Activated naive CD4-positive, alpha-beta T cell treated with anti-CD3 and anti-CD28 coated beads, Interleukin-2, amount 10 ng/mL, durations not matched to agents 7 days and 5 days (primary cell): Measurements from ENCODE around the gene SHROOM1.
"Not testable (repeated sequence)": the region's sequence is repeated elsewhere in the genome, so short reads cannot be mapped to it uniquely, and the experiment has no call there.

Experiments used
- CTCF ChIA-PET: fragments of 350-600 bp; sonication (Branson Sonifier 250); formaldehyde crosslinking; loops from one replicate; lab custom pipeline; 2021; ENCODE audit warnings: antibody characterized with exemption; lab: Charles Lee
- DNase-seq: peaks from one replicate; pipeline ENCODE4 v3.0.0-alpha.2; 2020
- H3K27ac Mint-ChIP-seq: one replicate; pipeline ENCODE4 v1.8.0; 2021; ENCODE audit warnings: mild to moderate bottlenecking, moderate library complexity, mixed read lengths
- H3K27me3 Mint-ChIP-seq: one replicate; pipeline ENCODE4 v1.8.0; 2021; ENCODE audit warnings: mild to moderate bottlenecking, mixed read lengths
- H3K36me3 Mint-ChIP-seq: one replicate; pipeline ENCODE4 v1.8.0; 2021; ENCODE audit warnings: mixed read lengths
- H3K4me1 Mint-ChIP-seq: one replicate; pipeline ENCODE4 v1.8.0; 2021; ENCODE audit warnings: mixed read lengths
- H3K4me3 Mint-ChIP-seq: one replicate; pipeline ENCODE4 v1.8.0; 2021; ENCODE audit warnings: mild to moderate bottlenecking, moderate library complexity, mixed read lengths
- H3K9me3 Mint-ChIP-seq: one replicate; pipeline ENCODE4 v1.8.0; 2021; ENCODE audit warnings: mixed read lengths

SHROOM1 gene

DNA sequence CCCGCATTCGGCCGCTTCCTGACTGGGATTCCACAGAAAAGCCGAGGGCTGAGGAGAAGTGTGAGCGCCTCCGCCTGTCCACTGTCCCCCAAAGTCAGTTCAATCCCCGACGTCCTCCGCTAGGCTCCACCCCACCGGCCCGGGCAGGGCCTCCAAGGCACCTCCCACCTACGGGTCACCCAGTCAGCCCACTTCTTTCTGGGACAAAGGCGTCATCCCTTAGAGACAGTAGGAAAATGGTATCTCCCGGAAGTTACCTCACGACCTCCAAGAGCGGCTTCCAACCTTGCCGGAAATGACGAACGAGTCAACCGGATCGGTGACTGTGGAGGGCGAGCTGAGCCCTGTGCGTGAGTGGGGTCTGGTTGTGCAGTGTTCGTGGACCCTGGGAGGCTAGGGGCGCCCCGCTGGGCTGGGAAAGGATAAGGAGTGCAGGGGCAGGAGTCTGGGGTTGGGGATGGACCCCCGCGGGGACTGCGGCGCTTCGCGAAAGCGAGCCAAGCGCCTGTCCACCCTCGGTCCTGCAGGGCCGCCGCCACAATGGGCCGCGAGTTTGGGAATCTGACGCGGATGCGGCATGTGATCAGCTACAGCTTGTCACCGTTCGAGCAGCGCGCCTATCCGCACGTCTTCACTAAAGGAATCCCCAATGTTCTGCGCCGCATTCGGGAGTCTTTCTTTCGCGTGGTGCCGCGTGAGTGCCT, 36.0 kb upstream of the SHROOM1 start, which contains the start of the genes GDF9 and UQCRQ:
Gene GDF9 (minus strand): TSS at position 128 of the 704 bp plus-strand sequence. CDS start 1,936 bp downstream, outside the sequence.
Gene UQCRQ (plus strand): TSS at position 301 of the 704 bp plus-strand sequence. CDS start 240 bp downstream, at position 541.
- peaks cover 24% of the 10 kb centered on the region for H3K4me1 Mint-ChIP-seq
- H3K4me3 Mint-ChIP-seq: peak within 1 kb of the TSS; percentile 93
- DNase-seq: peak; percentile 96
- H3K36me3 Mint-ChIP-seq: peaks cover 24% of the 10 kb centered on the region
- peak within 1 kb of the TSS; percentile 98 for H3K27ac Mint-ChIP-seq
- CTCF ChIA-PET: interaction anchor here (0.7 to 1.1 kb wide), 3 partner anchors 12 to 36 kb away, joined by 3 to 4 read pairs (median 4); partner anchors contain the start of gene SHROOM1
- no peaks in the 10 kb centered on the region for H3K9me3 Mint-ChIP-seq
- peaks cover 24% of the 10 kb centered on the region for H3K27me3 Mint-ChIP-seq

DNA sequence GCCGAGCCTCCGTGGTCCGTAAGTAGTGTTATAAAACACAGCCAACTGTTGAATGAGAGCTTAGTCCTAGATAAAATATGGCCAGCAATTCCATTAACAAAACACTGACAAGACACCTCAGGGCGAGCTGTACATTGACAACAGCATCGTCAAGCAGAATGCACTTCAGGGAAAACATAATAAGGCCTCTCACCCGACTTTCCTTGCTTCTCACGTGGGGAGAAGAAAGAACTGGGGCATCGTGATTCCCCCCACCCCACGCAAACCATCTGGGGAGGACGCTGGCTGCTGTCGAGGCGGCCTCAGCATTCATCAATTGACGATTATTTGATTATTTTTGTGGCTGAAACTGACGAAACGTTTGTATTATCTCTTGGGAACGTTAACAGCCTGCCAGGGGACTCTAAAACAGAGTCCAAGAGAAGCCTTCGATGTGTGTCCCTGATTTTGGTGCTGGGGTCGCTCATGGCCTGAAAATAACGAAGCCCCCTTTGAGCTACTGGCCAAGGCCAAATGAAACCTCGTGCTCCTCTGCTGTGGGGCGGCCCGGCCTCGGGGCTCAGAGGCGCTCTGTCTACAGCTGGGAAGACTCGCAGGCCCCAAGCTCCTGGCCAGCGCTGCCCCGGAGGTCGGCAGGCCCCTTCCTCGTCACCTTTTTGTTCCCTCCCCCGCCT, 35.4 kb upstream of the SHROOM1 start:
- Mint-ChIP-seq H3K27me3 (peaks cover 24% of the 10 kb centered on the region), H3K27ac (peak overlapping the region; percentile 98), H3K4me1 (peaks cover 24% of the 10 kb centered on the region), H3K36me3 (peaks cover 24% of the 10 kb centered on the region), H3K4me3 (peak overlapping the region; percentile 93), H3K9me3 (no peaks in the 10 kb centered on the region)
- CTCF ChIA-PET: interaction anchor here (0.7 to 1.1 kb wide), 2 partner anchors 11 to 17 kb away, joined by 3 to 4 read pairs; no protein-coding TSS in a partner anchor
- DNase-seq: no peak

- H3K27ac Mint-ChIP-seq: no peak overlapping the region
- CTCF ChIA-PET: interaction anchor here (1.3 kb wide), 1 partner anchor 27 kb away, joined by 3 read pairs; no protein-coding TSS in a partner anchor
- H3K9me3 Mint-ChIP-seq: no peaks in the 10 kb centered on the region
- peaks cover 6% of the 10 kb centered on the region for H3K4me1 Mint-ChIP-seq
- no peak for DNase-seq
- H3K4me3 Mint-ChIP-seq: no peak overlapping the region
- H3K27me3 Mint-ChIP-seq: peaks cover 39% of the 10 kb centered on the region
- no peaks in the 10 kb centered on the region for H3K36me3 Mint-ChIP-seq
Measured at GRCh38 chr5:132860742-132861141, 30.3 kb upstream of the SHROOM1 start.

DNA sequence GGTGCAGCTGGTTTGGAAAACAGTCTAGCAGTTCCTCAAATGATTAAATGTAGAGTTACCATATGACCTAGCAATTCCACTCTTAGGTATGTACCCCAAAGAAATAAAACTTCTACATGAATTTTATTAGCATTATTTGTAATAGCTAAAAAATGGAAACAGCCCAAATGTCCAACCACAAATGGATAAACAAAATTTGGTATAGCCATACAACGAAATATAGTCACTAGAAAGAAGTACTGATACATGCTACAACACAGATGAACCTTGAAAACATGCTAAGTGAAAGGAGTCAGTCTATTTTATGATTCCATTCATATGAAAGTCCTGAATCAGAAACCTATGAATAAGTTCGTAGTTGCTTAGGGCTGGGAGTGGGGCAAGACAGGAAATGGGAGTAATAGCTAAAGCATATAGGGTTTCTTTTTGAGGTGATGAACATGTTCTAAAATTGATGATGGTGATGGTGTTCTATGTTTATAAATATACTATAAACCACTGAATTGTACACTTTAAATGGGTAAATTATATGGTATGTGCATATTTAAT, 29.5 kb upstream of the SHROOM1 start:
- H3K4me3 Mint-ChIP-seq: no peak overlapping the region
- CTCF ChIA-PET: interaction anchor here (1.3 kb wide), 1 partner anchor 26 kb away, joined by 3 read pairs; no protein-coding TSS in a partner anchor
- H3K36me3 Mint-ChIP-seq: no peaks in the 10 kb centered on the region
- DNase-seq: no peak
- H3K9me3 Mint-ChIP-seq: no peaks in the 10 kb centered on the region
- H3K27ac Mint-ChIP-seq: no peak overlapping the region
- no peaks in the 10 kb centered on the region for H3K4me1 Mint-ChIP-seq
- peaks cover 47% of the 10 kb centered on the region for H3K27me3 Mint-ChIP-seq

GRCh38 chr5:132856011-132856410, 25.6 kb upstream of the SHROOM1 start:
- H3K36me3 Mint-ChIP-seq: no peaks in the 10 kb centered on the region
- H3K4me3 Mint-ChIP-seq: no peak overlapping the region
- H3K27ac Mint-ChIP-seq: no peak overlapping the region
- CTCF ChIA-PET: no interaction called here
- peaks cover 36% of the 10 kb centered on the region for H3K27me3 Mint-ChIP-seq
- no peaks in the 10 kb centered on the region for H3K9me3 Mint-ChIP-seq
- no peak for DNase-seq
- peaks cover 2% of the 10 kb centered on the region for H3K4me1 Mint-ChIP-seq

- not testable (repeated sequence) for DNase-seq, H3K36me3 Mint-ChIP-seq, H3K4me3 Mint-ChIP-seq, H3K4me1 Mint-ChIP-seq, H3K27ac Mint-ChIP-seq, H3K9me3 Mint-ChIP-seq
- H3K27me3 Mint-ChIP-seq: peaks cover 39% of the 10 kb centered on the region
- CTCF ChIA-PET: interaction anchor here (1.0 to 1.4 kb wide), 3 partner anchors 11 to 170 kb away, joined by 3 to 4 read pairs (median 3); no protein-coding TSS in a partner anchor
Measured at GRCh38 chr5:132854992-132855391, 24.5 kb upstream of the SHROOM1 start.

GRCh38 chr5:132854301-132854700, 23.9 kb upstream of the SHROOM1 start:
- no peaks in the 10 kb centered on the region for H3K36me3 Mint-ChIP-seq
- no peaks in the 10 kb centered on the region for H3K9me3 Mint-ChIP-seq
- no peak for DNase-seq
- H3K4me1 Mint-ChIP-seq: peaks cover 2% of the 10 kb centered on the region
- peaks cover 39% of the 10 kb centered on the region for H3K27me3 Mint-ChIP-seq
- no peak overlapping the region for H3K27ac Mint-ChIP-seq
- CTCF ChIA-PET: interaction anchor here (1.0 to 1.4 kb wide), 4 partner anchors 10 to 169 kb away, joined by 3 to 4 read pairs (median 3); no protein-coding TSS in a partner anchor
- H3K4me3 Mint-ChIP-seq: no peak overlapping the region

DNA sequence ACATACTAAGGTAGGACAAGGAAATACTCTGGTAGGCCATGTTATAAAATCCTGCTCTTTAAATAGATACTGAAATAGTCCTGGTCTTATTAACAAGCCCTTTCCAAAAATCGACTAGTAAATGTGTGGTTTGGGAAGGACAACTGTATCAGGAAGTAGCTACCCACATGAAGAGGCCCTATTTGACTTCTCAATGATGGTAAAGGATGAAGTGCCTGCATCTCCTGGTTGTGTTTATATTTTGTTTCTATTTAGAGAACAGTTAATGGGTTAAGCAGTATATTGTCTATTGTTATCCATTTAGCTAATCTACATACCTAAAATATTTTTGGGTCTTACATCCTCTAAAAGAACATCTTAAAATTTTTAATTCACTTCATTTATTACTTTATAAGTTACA, 23.3 kb upstream of the SHROOM1 start:
- no peak for DNase-seq
- Mint-ChIP-seq H3K27ac (no peak overlapping the region), H3K27me3 (peaks cover 39% of the 10 kb centered on the region), H3K4me1 (peaks cover 2% of the 10 kb centered on the region), H3K36me3 (no peaks in the 10 kb centered on the region), H3K9me3 (no peaks in the 10 kb centered on the region), H3K4me3 (no peak overlapping the region)
- CTCF ChIA-PET: interaction anchor here (1.1 to 1.4 kb wide), 2 partner anchors 10 to 31 kb away, joined by 3 read pairs; no protein-coding TSS in a partner anchor

DNA sequence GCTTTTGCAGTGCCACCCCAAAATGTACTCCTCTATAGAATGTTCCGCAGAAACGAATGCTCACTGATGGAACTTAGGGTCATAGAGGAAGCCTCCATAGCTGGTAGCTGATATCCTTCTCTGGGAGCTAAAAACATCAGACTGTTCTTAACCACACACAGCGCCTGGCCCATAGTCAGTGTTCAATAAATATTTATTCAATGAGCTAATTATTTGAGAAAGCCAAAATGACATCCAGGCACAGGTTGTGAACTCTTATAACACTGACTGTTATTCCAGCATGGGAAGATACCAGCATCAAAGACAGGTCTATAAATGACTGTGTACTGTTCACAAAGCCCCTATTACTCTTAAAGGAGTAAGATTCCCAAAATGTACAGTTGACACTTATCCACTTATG, 22.9 kb upstream of the SHROOM1 start:
- H3K27ac Mint-ChIP-seq: no peak overlapping the region
- peaks cover 2% of the 10 kb centered on the region for H3K4me1 Mint-ChIP-seq
- no peaks in the 10 kb centered on the region for H3K9me3 Mint-ChIP-seq
- peaks cover 39% of the 10 kb centered on the region for H3K27me3 Mint-ChIP-seq
- no peak for DNase-seq
- H3K36me3 Mint-ChIP-seq: no peaks in the 10 kb centered on the region
- H3K4me3 Mint-ChIP-seq: no peak overlapping the region
- CTCF ChIA-PET: interaction anchor here (1.1 kb wide), 1 partner anchor 11 kb away, joined by 3 read pairs; no protein-coding TSS in a partner anchor

DNA sequence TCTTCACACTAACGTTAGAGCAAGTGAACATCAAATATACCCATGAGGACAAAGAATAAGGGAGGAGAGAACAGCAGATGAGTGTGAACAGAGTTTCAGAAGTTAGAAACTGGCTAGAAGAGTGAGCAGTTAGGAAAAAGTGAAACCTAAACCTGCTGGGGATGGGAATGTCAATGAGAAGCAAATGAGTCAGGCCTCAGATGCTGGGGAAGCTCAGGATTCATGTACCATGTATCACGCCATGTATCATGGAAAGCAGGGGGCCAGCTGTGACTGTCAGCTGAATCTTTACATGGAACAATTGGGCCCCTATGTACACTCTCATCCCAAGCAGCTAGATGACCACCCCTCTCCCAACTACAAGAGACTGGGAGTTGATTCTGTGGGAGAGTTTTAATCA, 19.6 kb upstream of the SHROOM1 start:
- no peak for DNase-seq
- no peaks in the 10 kb centered on the region for H3K9me3 Mint-ChIP-seq
- no peak overlapping the region for H3K27ac Mint-ChIP-seq
- H3K4me3 Mint-ChIP-seq: no peak overlapping the region
- CTCF ChIA-PET: no interaction called here
- no peaks in the 10 kb centered on the region for H3K36me3 Mint-ChIP-seq
- peaks cover 11% of the 10 kb centered on the region for H3K27me3 Mint-ChIP-seq
- H3K4me1 Mint-ChIP-seq: peaks cover 2% of the 10 kb centered on the region

GRCh38 chr5:132849347-132849746, 18.9 kb upstream of the SHROOM1 start:
- no peak overlapping the region for H3K4me3 Mint-ChIP-seq
- H3K36me3 Mint-ChIP-seq: no peaks in the 10 kb centered on the region
- CTCF ChIA-PET: no interaction called here
- no peak overlapping the region for H3K27ac Mint-ChIP-seq
- peaks cover 9% of the 10 kb centered on the region for H3K27me3 Mint-ChIP-seq
- H3K4me1 Mint-ChIP-seq: peaks cover 2% of the 10 kb centered on the region
- no peak for DNase-seq
- no peaks in the 10 kb centered on the region for H3K9me3 Mint-ChIP-seq

DNA sequence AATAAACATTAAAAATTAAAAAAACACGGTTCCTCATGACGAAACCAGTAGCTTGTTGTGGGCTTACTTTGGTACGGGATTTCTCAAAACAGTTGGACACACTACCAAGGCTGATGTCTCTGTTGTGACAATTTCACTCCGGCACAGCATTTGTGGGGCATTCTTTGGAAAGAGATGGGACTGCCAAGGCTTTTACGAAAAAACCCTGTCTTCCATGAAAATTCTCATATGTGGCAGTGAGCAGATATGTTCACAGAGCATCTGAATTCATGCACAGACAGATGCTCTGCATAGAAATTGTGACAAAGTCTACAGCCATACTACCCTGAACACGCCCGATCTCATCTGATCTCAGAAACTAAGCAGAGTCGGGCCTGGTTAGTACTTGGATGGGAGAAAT, 17.8 kb upstream of the SHROOM1 start:
- H3K27ac Mint-ChIP-seq: no peak overlapping the region
- no peaks in the 10 kb centered on the region for H3K4me1 Mint-ChIP-seq
- H3K9me3 Mint-ChIP-seq: no peaks in the 10 kb centered on the region
- DNase-seq: no peak
- H3K4me3 Mint-ChIP-seq: no peak overlapping the region
- H3K27me3 Mint-ChIP-seq: peaks cover 11% of the 10 kb centered on the region
- CTCF ChIA-PET: interaction anchor here (1.5 kb wide), 1 partner anchor 29 kb away, joined by 3 read pairs; no protein-coding TSS in a partner anchor
- no peaks in the 10 kb centered on the region for H3K36me3 Mint-ChIP-seq

- H3K27ac Mint-ChIP-seq: no peak overlapping the region
- DNase-seq: no peak
- no peaks in the 10 kb centered on the region for H3K4me1 Mint-ChIP-seq
- H3K9me3 Mint-ChIP-seq: no peaks in the 10 kb centered on the region
- H3K27me3 Mint-ChIP-seq: peaks cover 19% of the 10 kb centered on the region
- CTCF ChIA-PET: no interaction called here
- H3K36me3 Mint-ChIP-seq: no peaks in the 10 kb centered on the region
- H3K4me3 Mint-ChIP-seq: no peak overlapping the region
Measured at GRCh38 chr5:132841305-132841704, 10.9 kb upstream of the SHROOM1 start.

GRCh38 chr5:132840896-132841295, 10.4 kb upstream of the SHROOM1 start:
- H3K27me3 Mint-ChIP-seq: peaks cover 19% of the 10 kb centered on the region
- CTCF ChIA-PET: no interaction called here
- DNase-seq: no peak

More at GRCh38 chr5:132840896-132841295, 10.4 kb upstream of the SHROOM1 start:
- no peaks in the 10 kb centered on the region for H3K36me3 Mint-ChIP-seq
- no peak overlapping the region for H3K4me3 Mint-ChIP-seq
- H3K4me1 Mint-ChIP-seq: no peaks in the 10 kb centered on the region
- H3K27ac Mint-ChIP-seq: no peak overlapping the region
- no peaks in the 10 kb centered on the region for H3K9me3 Mint-ChIP-seq
